CD4-positive, alpha-beta memory T cell (primary cell): Measurements from ENCODE around the gene SLC43A3. TPM values are rescaled to one million over a fixed set of nuclear protein-coding genes. Genes with fewer than 3 reads are reported as not detected.
"Not testable (repeated sequence)": the region's sequence is repeated elsewhere in the genome, so short reads cannot be mapped to it uniquely, and the experiment has no call there.

Experiments used
- CTCF ChIA-PET: fragments of 350-600 bp; sonication (Branson Sonifier 250); formaldehyde crosslinking; loops from one replicate; lab custom pipeline; 2021; ENCODE audit warnings: inconsistent platforms; ENCODE audit not compliant: partially characterized antibody; lab: Charles Lee
- POLR2A ChIA-PET: fragments of 350-600 bp; sonication (Branson Sonifier 250); formaldehyde crosslinking; loops from one replicate; lab custom pipeline; 2021; ENCODE audit not compliant: partially characterized antibody; lab: Charles Lee
- DNase-seq, 5 donors: peaks; one replicate each; pipeline versions ENCODE4 v3.0.0 to v3.0.0-alpha.2; 2020 to 2022; ENCODE audit warnings: mixed read lengths in 1 of 5
- H3K27ac ChIP-seq: one replicate; pipeline ENCODE4 v1.7.0; 2013; ENCODE audit warnings: low read depth, low read length
- H3K27me3 ChIP-seq: 2 replicates; pipeline ENCODE4 v1.7.0; 2013; ENCODE audit warnings: mild to moderate bottlenecking, low read length, moderate library complexity; ENCODE audit not compliant: insufficient read depth
- H3K36me3 ChIP-seq: 2 replicates; pipeline ENCODE4 v1.7.0; 2013; ENCODE audit warnings: mild to moderate bottlenecking, low read length, moderate library complexity; ENCODE audit not compliant: insufficient read depth
- H3K4me1 ChIP-seq: 2 replicates; pipeline ENCODE4 v1.7.0; 2013; ENCODE audit warnings: mild to moderate bottlenecking, low read length, moderate library complexity; ENCODE audit not compliant: insufficient read depth
- H3K4me3 ChIP-seq, 2 donors: one replicate each; pipeline ENCODE4 v1.7.0; 2013; ENCODE audit warnings: low read length in 2 of 2, mild to moderate bottlenecking in 1 of 2
- H3K9me3 ChIP-seq, 2 donors: one replicate each; pipeline ENCODE4 v1.7.0; 2013; ENCODE audit warnings: low read length in 2 of 2, control low read depth in 1 of 2; ENCODE audit not compliant: control insufficient read depth in 1 of 2
- H3K27ac Mint-ChIP-seq, 7 donors: one replicate each; pipeline ENCODE4 v1.8.0; 2020 to 2021; ENCODE audit warnings: mixed read lengths in 7 of 7, mild to moderate bottlenecking in 6 of 7, inconsistent platforms in 3 of 7, moderate library complexity in 3 of 7
- H3K27me3 Mint-ChIP-seq, 2 donors: one replicate each; pipeline ENCODE4 v1.8.0; 2020 to 2021; ENCODE audit warnings: mixed read lengths in 2 of 2
- H3K36me3 Mint-ChIP-seq, 2 donors: one replicate each; pipeline ENCODE4 v1.8.0; 2020 to 2021; ENCODE audit warnings: mixed read lengths in 2 of 2, inconsistent platforms in 1 of 2, mild to moderate bottlenecking in 1 of 2
- H3K4me1 Mint-ChIP-seq, 4 donors: one replicate each; pipeline ENCODE4 v1.8.0; 2020 to 2021; ENCODE audit warnings: mixed read lengths in 4 of 4, mild to moderate bottlenecking in 1 of 4
- H3K4me3 Mint-ChIP-seq, 8 donors: one replicate each; pipeline ENCODE4 v1.8.0; 2020 to 2021; ENCODE audit warnings: mixed read lengths in 8 of 8, mild to moderate bottlenecking in 7 of 8, moderate library complexity in 6 of 8, inconsistent platforms in 3 of 8
- H3K9me3 Mint-ChIP-seq, 8 donors: one replicate each; pipeline ENCODE4 v1.8.0; 2020 to 2021; ENCODE audit warnings: mixed read lengths in 8 of 8, mild to moderate bottlenecking in 5 of 8, inconsistent platforms in 3 of 8, moderate library complexity in 1 of 8
- intact Hi-C: fragments of 100-400 bp; cut with micrococcal nuclease; formaldehyde crosslinking; loops from one replicate; pipeline ENCODE4 v1.15.1; 2023
- polyA plus RNA-seq, 2 donors: library from polyadenylated mRNA; unstranded; fragments of 300-500 nt; fragmentation: Illumina TruSeq; gene quantifications; one replicate each; pipeline ENCODE4 v1.2.3, GENCODE V29; 2021
- total RNA-seq, 2 experiments: library from RNA; stranded (reverse); gene quantifications; one replicate each; pipeline ENCODE4 v1.2.3, GENCODE V29; 2021

SLC43A3 gene
- total and polyA plus RNA-seq, 4 experiments from 2014 or later: 15.1 to 18.5 (median 16.7) TPM

- Histone ChIP-seq H3K4me1 (peaks cover 8% of the 10 kb centered on the region), H3K4me3 (no peak overlapping the region), H3K9me3 (no peaks in the 10 kb centered on the region), H3K27me3 (no peaks in the 10 kb centered on the region), H3K36me3 (peaks cover 30% of the 10 kb centered on the region), H3K27ac (no peak overlapping the region)
- H3K4me1 Mint-ChIP-seq: peaks cover 5 to 17% (median 12%) of the 10 kb centered on the region in 4 donors
- no peak overlapping the region for H3K4me3 Mint-ChIP-seq
- peaks cover 38 to 40% of the 10 kb centered on the region in 2 donors for H3K36me3 Mint-ChIP-seq
- DNase-seq: no peak
- H3K27ac Mint-ChIP-seq: peak overlapping the region in 4 of 7 donors; percentile 32 to 83 (median 48)
- intact Hi-C loops: no loop called here
- no peaks in the 10 kb centered on the region for H3K27me3 Mint-ChIP-seq
- no peaks in the 10 kb centered on the region for H3K9me3 Mint-ChIP-seq
- POLR2A ChIA-PET: no interaction called here
- CTCF ChIA-PET: interaction anchor here (0.5 kb wide), 1 partner anchor 53 kb away, joined by 5 read pairs; no protein-coding TSS in a partner anchor
Measured at GRCh38 chr11:57407010-57407920, 19.7 kb downstream of the SLC43A3 start.

- Histone ChIP-seq H3K4me3 (no peak overlapping the region), H3K9me3 (no peaks in the 10 kb centered on the region), H3K27ac (no peak overlapping the region), H3K4me1 (peaks cover 8% of the 10 kb centered on the region), H3K36me3 (peaks cover 30% of the 10 kb centered on the region), H3K27me3 (no peaks in the 10 kb centered on the region)
- intact Hi-C loops: no loop called here
- H3K36me3 Mint-ChIP-seq: peaks cover 29 to 38% of the 10 kb centered on the region in 2 donors
- ChIA-PET POLR2A (no interaction called here), CTCF (no interaction called here)
- H3K27me3 Mint-ChIP-seq: no peaks in the 10 kb centered on the region
- no peak for DNase-seq
- H3K27ac Mint-ChIP-seq: peak overlapping the region in 4 of 7 donors; percentile 42 to 83 (median 69)
- no peaks in the 10 kb centered on the region for H3K9me3 Mint-ChIP-seq
- peaks cover 5 to 17% (median 12%) of the 10 kb centered on the region in 4 donors for H3K4me1 Mint-ChIP-seq
- H3K4me3 Mint-ChIP-seq: no peak overlapping the region
Measured at GRCh38 chr11:57406337-57406904, 20.5 kb downstream of the SLC43A3 start.

GRCh38 chr11:57405271-57405860 is 21.6 kb downstream of the SLC43A3 start:
- H3K27me3 ChIP-seq: no peaks in the 10 kb centered on the region
- CTCF ChIA-PET: no interaction called here
- no peak for DNase-seq
- H3K4me1 ChIP-seq: peaks cover 8% of the 10 kb centered on the region
- peak overlapping the region in 1 of 7 donors; percentile 12 for H3K27ac Mint-ChIP-seq
- peaks cover 28% of the 10 kb centered on the region for H3K36me3 ChIP-seq
- no peaks in the 10 kb centered on the region for H3K9me3 ChIP-seq
- H3K4me3 ChIP-seq: no peak overlapping the region
- H3K27ac ChIP-seq: no peak overlapping the region
- no peaks in the 10 kb centered on the region for H3K27me3 Mint-ChIP-seq
- H3K36me3 Mint-ChIP-seq: peaks cover 23 to 33% of the 10 kb centered on the region in 2 donors
- no peak overlapping the region for H3K4me3 Mint-ChIP-seq
- peaks cover 5 to 17% (median 12%) of the 10 kb centered on the region in 4 donors for H3K4me1 Mint-ChIP-seq
- H3K9me3 Mint-ChIP-seq: no peaks in the 10 kb centered on the region
- intact Hi-C loops: no loop called here
- POLR2A ChIA-PET: no interaction called here

- H3K4me3 Mint-ChIP-seq: no peak overlapping the region
- no peak for DNase-seq
- H3K4me3 ChIP-seq: no peak overlapping the region
- ChIA-PET CTCF (interaction anchor here (1.9 kb wide), 1 partner anchor 90 kb away, joined by 5 read pairs; no protein-coding TSS in a partner anchor), POLR2A (no interaction called here)
- no peak overlapping the region for H3K27ac ChIP-seq
- H3K9me3 ChIP-seq: no peaks in the 10 kb centered on the region
- no peak overlapping the region for H3K27ac Mint-ChIP-seq
- H3K36me3 Mint-ChIP-seq: peaks cover 12 to 21% of the 10 kb centered on the region in 2 donors
- no peaks in the 10 kb centered on the region for H3K9me3 Mint-ChIP-seq
- H3K27me3 ChIP-seq: no peaks in the 10 kb centered on the region
- H3K36me3 ChIP-seq: peaks cover 14% of the 10 kb centered on the region
- H3K27me3 Mint-ChIP-seq: no peaks in the 10 kb centered on the region
- H3K4me1 ChIP-seq: peaks cover 8% of the 10 kb centered on the region
- intact Hi-C loops: no loop called here
- H3K4me1 Mint-ChIP-seq: peaks cover 3 to 17% (median 12%) of the 10 kb centered on the region in 4 donors
Measured at GRCh38 chr11:57403802-57404147, 23.1 kb downstream of the SLC43A3 start.

GRCh38 chr11:57403003-57403801 is 23.7 kb downstream of the SLC43A3 start:
- DNase-seq, POLR2A ChIA-PET, H3K4me3 ChIP-seq, intact Hi-C loops, H3K27me3 Mint-ChIP-seq, H3K27ac ChIP-seq, H3K9me3 ChIP-seq, H3K36me3 ChIP-seq, H3K4me3 Mint-ChIP-seq, H3K27me3 ChIP-seq, H3K4me1 ChIP-seq, H3K9me3 Mint-ChIP-seq: not testable (repeated sequence)
- Mint-ChIP-seq H3K4me1 (peaks cover 3 to 17% (median 12%) of the 10 kb centered on the region in 4 donors), H3K27ac (peak overlapping the region in 2 of 7 donors; percentile 29 to 32), H3K36me3 (peaks cover 12 to 20% of the 10 kb centered on the region in 2 donors)
- CTCF ChIA-PET: interaction anchor here (1.9 kb wide), 1 partner anchor 90 kb away, joined by 5 read pairs; no protein-coding TSS in a partner anchor

- peaks cover 2% of the 10 kb centered on the region for H3K36me3 ChIP-seq
- Mint-ChIP-seq H3K4me1 (peaks cover 3 to 16% (median 10%) of the 10 kb centered on the region in 4 donors), H3K9me3 (no peaks in the 10 kb centered on the region), H3K4me3 (no peak overlapping the region), H3K27me3 (no peaks in the 10 kb centered on the region), H3K27ac (no peak overlapping the region), H3K36me3 (peaks cover 4 to 12% of the 10 kb centered on the region in 2 donors)
- H3K27ac ChIP-seq: no peak overlapping the region
- H3K27me3 ChIP-seq: no peaks in the 10 kb centered on the region
- no peak for DNase-seq
- intact Hi-C loops: no loop called here
- peaks cover 8% of the 10 kb centered on the region for H3K4me1 ChIP-seq
- POLR2A ChIA-PET: no interaction called here
- no peak overlapping the region for H3K4me3 ChIP-seq
- CTCF ChIA-PET: interaction anchor here (1.9 kb wide), 1 partner anchor 91 kb away, joined by 5 read pairs; no protein-coding TSS in a partner anchor
- no peaks in the 10 kb centered on the region for H3K9me3 ChIP-seq
Measured at GRCh38 chr11:57402188-57403002, 24.5 kb downstream of the SLC43A3 start.
